HCT116 (cell line): ENCODE data around the gene C2orf72. TPM values are rescaled to one million over a fixed set of nuclear protein-coding genes. Genes with fewer than 3 reads are reported as not detected.

ENCODE experiments used
- ATAC-seq: fragments of 200-7000 bp; cut with Tn5 transposase; 2 replicates; pipeline ENCODE4 v1.9.1; 2020; ENCODE audit warnings: mild to moderate bottlenecking, moderate library complexity
- BruUV-seq: library from RNA; stranded (reverse); fragments of 400-500 nt; replicated peaks from 2 replicates; lab custom pipeline; 2021; lab: Mats Ljungman, UMichigan
- CTCF ChIA-PET: fragments of 300-600 bp; sonication (Branson Sonifier 250); formaldehyde crosslinking; loops from one replicate; lab custom pipeline; 2021; ENCODE audit warnings: antibody characterized with exemption; lab: Charles Lee
- POLR2A ChIA-PET: fragments of 300-600, 350-600 bp; sonication (Branson Sonifier 250); formaldehyde crosslinking; loops from one replicate; lab custom pipeline; 2021; ENCODE audit warnings: antibody characterized with exemption; lab: Charles Lee
- RAD21 ChIA-PET, 2 experiments: fragments of 300-600 bp; sonication (Branson Sonifier 250); formaldehyde crosslinking; loops; one replicate each; lab custom pipeline; 2023; ENCODE audit warnings: low total read pairs in 2 of 2; ENCODE audit not compliant: uncharacterized antibody in 2 of 2, unreplicated experiment in 2 of 2, low non-redundant PET in 1 of 2; lab: Charles Lee
- DNase-seq: peaks from one replicate; pipeline ENCODE4 v3.0.0-alpha.2; 2010; ENCODE audit warnings: low read depth, low spot score
- H2AFZ ChIP-seq: fragments of 200-600 bp; shearing (Covaris generic), sonication (generic); 2 replicates; pipeline ENCODE4 v1.6.1; 2017; ENCODE audit warnings: low read depth, mixed run types, mixed read lengths, antibody characterized with exemption, low read length; ENCODE audit not compliant: poor library complexity, severe bottlenecking
- H3K27ac ChIP-seq: 2 replicates; pipeline ENCODE4 v1.5.1; 2012; ENCODE audit warnings: low read depth, low read length
- H3K27me3 ChIP-seq: fragments of 200-600 bp; sonication (generic); 2 replicates; pipeline ENCODE4 v1.6.1; 2016; ENCODE audit warnings: mixed run types, low read length, mixed read lengths; ENCODE audit not compliant: insufficient read depth
- H3K36me3 ChIP-seq, 2 experiments: fragments of 200-500 bp in 1 of 2; fragments of 200-600 bp in 1 of 2; sonication (Bioruptor generic) in 1 of 2; sonication (generic) in 1 of 2; 2 replicates each; pipeline versions ENCODE4 v1.5.1 to v1.6.1; 2014 to 2016; ENCODE audit warnings: low read length in 2 of 2, inconsistent platforms in 1 of 2, mixed read lengths in 1 of 2, mixed run types in 1 of 2; ENCODE audit not compliant: insufficient read depth in 2 of 2, control insufficient read depth in 1 of 2
- H3K4me1 ChIP-seq, 2 experiments: fragments of 200-600 bp in 1 of 2; sonication (generic) in 1 of 2; 2 replicates each; pipeline versions ENCODE4 v1.5.1 to v1.6.1; 2012 to 2017; ENCODE audit warnings: low read length in 2 of 2, inconsistent platforms in 1 of 2, mild to moderate bottlenecking in 1 of 2, mixed read lengths in 1 of 2, mixed run types in 1 of 2, moderate library complexity in 1 of 2; ENCODE audit not compliant: insufficient read depth in 2 of 2, control insufficient read depth in 1 of 2
- H3K4me2 ChIP-seq: fragments of 200-600 bp; sonication (generic); 2 replicates; pipeline ENCODE4 v1.6.1; 2017; ENCODE audit warnings: mixed run types, low read length, mixed read lengths
- H3K4me3 ChIP-seq, 2 experiments: fragments of 200-600 bp in 1 of 2; sonication (generic) in 1 of 2; replicated peaks in 1 of 2; 2 replicates each; pipeline ENCODE4 v1.5.1; 2011 to 2016; ENCODE audit warnings: low read length in 2 of 2, control low read depth in 1 of 2, low read depth in 1 of 2, mild to moderate bottlenecking in 1 of 2, mixed read lengths in 1 of 2, mixed run types in 1 of 2
- H3K79me2 ChIP-seq: fragments of 200-600 bp; sonication (generic); 2 replicates; pipeline ENCODE4 v1.6.1; 2017; ENCODE audit warnings: mild to moderate bottlenecking, mixed run types, low read length, moderate library complexity, mixed read lengths; ENCODE audit not compliant: insufficient read depth
- H3K9ac ChIP-seq: fragments of 200-600 bp; sonication (generic); 2 replicates; pipeline ENCODE4 v1.6.1; 2016; ENCODE audit warnings: low read length, mixed read lengths
- H3K9me2 ChIP-seq: fragments of 200-600 bp; sonication (generic), shearing (Covaris generic); 2 replicates; pipeline ENCODE4 v1.6.1; 2017; ENCODE audit warnings: mixed run types, mild to moderate bottlenecking, moderate library complexity; ENCODE audit not compliant: insufficient read depth
- H3K9me3 ChIP-seq, 2 experiments: fragments of 200-500 bp in 1 of 2; fragments of 200-600 bp in 1 of 2; sonication (Bioruptor generic) in 1 of 2; sonication (generic) in 1 of 2; 2 replicates each; pipeline ENCODE4 v1.6.1; 2014 to 2017; ENCODE audit warnings: low read length in 2 of 2, mixed read lengths in 2 of 2, inconsistent platforms in 1 of 2, low read depth in 1 of 2, mild to moderate bottlenecking in 1 of 2, mixed run types in 1 of 2, moderate library complexity in 1 of 2; ENCODE audit not compliant: control insufficient read depth in 1 of 2, insufficient read depth in 1 of 2
- H4K20me1 ChIP-seq: fragments of 200-600 bp; sonication (generic), shearing (Covaris generic); 2 replicates; pipeline ENCODE4 v1.6.1; 2017; ENCODE audit warnings: mixed run types, mild to moderate bottlenecking, moderate library complexity; ENCODE audit not compliant: insufficient read depth
- CBX3 ChIP-seq: IDR thresholded peaks from 2 replicates; pipeline ENCODE4 v1.6.1; 2012; ENCODE audit warnings: low read depth
- CEBPB ChIP-seq: IDR thresholded peaks from 2 replicates; pipeline ENCODE4 v1.6.1; 2012; ENCODE audit warnings: low read depth
- ELF1 ChIP-seq: IDR thresholded peaks from 2 replicates; pipeline ENCODE4 v1.6.1; 2012; ENCODE audit warnings: low read depth, borderline replicate concordance
- EZH2 ChIP-seq: fragments of 200-600 bp; sonication (generic); IDR thresholded peaks from 2 replicates; pipeline ENCODE4 v1.6.1; 2017; ENCODE audit warnings: antibody characterized with exemption, mixed run types
- FOSL1 ChIP-seq: IDR thresholded peaks from 2 replicates; pipeline ENCODE4 v1.6.1; 2012; ENCODE audit warnings: low read depth
- POLR2AphosphoS5 ChIP-seq: IDR thresholded peaks from 2 replicates; pipeline ENCODE4 v1.6.1; 2011; ENCODE audit warnings: mild to moderate bottlenecking, low read depth, low read length, moderate library complexity
- SIN3A ChIP-seq: IDR thresholded peaks from 2 replicates; pipeline ENCODE4 v1.6.1; 2012; ENCODE audit warnings: low read depth
- SP1 ChIP-seq: IDR thresholded peaks from 2 replicates; pipeline ENCODE4 v1.6.1; 2012; ENCODE audit warnings: low read depth
- SRF ChIP-seq: IDR thresholded peaks from 2 replicates; pipeline ENCODE4 v1.6.1; 2012; ENCODE audit warnings: low read depth
- TCF7L2 ChIP-seq: IDR thresholded peaks from 2 replicates; pipeline ENCODE4 v1.7.0; 2011; ENCODE audit warnings: borderline replicate concordance, inconsistent platforms; ENCODE audit not compliant: insufficient read depth, insufficient read length; ENCODE audit errors: extremely low read depth
- YY1 ChIP-seq: IDR thresholded peaks from 2 replicates; pipeline ENCODE4 v1.6.1; 2011; ENCODE audit warnings: low read length, low read depth, moderate library complexity, mild to moderate bottlenecking; ENCODE audit not compliant: insufficient replicate concordance; ENCODE audit errors: extremely low read depth
- ZFX ChIP-seq: fragments of 450-650 bp; IDR thresholded peaks from 2 replicates; pipeline ENCODE4 v1.6.1; 2017
- ZNF274 ChIP-seq: fragments of 200-500 bp; sonication (Bioruptor generic); IDR thresholded peaks from 2 replicates; pipeline ENCODE4 v1.6.1; 2014; ENCODE audit warnings: mild to moderate bottlenecking, low read depth, low read length, inconsistent platforms
- intact Hi-C: fragments of 100-400 bp; cut with micrococcal nuclease; formaldehyde crosslinking; loops from 2 replicates; pipeline ENCODE4 v1.10.0; 2022
- total RNA-seq: library from RNA; stranded (reverse); gene quantifications from one replicate; pipeline ENCODE4 v1.2.1, GENCODE V29; 2021; ENCODE audit not compliant: unreplicated experiment
- TF ChIP-seq, protein P1 (sequence below): IDR thresholded peaks from 2 replicates; pipeline ENCODE4 v1.6.1; 2012
- TF ChIP-seq, protein P2 (sequence below): IDR thresholded peaks from 2 replicates; pipeline ENCODE4 v1.6.1; 2012; ENCODE audit warnings: low read depth
- TF ChIP-seq, protein P3 (sequence below): IDR thresholded peaks from 2 replicates; pipeline ENCODE4 v1.6.1; 2012
- TF ChIP-seq, protein P4 (sequence below): IDR thresholded peaks from 2 replicates; pipeline ENCODE4 v1.6.1; 2011; ENCODE audit warnings: mild to moderate bottlenecking, low read length, moderate library complexity; ENCODE audit not compliant: insufficient replicate concordance; ENCODE audit errors: extremely low read depth

The C2orf72 gene
- total RNA-seq, 1 experiment from 2014 or later, result 3.7 TPM

DNA sequence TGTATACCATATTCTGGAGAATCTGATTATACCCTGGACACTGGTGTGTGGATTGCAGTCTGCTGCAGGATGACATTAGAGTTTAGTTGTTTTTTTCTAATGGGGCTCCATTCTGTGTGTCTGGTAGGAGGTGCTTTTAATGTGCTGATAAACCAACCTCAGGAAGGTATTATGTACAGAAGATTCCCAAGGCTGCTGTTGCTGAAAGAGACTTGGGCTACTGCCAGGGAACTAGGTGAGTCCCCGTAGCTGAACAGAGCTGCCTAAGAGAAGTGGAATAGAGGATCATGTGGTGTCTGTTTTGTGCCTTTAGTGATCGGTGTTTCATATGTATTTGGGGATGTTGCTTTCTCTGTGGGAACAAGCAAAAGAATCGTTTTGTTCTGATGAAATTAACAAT is 24.9 kb upstream of the C2orf72 start:
- no peak for ATAC-seq
- H3K4me3 ChIP-seq, result no peak overlapping the region
- no peak for DNase-seq
- TF ChIP-seq, protein P1, sequence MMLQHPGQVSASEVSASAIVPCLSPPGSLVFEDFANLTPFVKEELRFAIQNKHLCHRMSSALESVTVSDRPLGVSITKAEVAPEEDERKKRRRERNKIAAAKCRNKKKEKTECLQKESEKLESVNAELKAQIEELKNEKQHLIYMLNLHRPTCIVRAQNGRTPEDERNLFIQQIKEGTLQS, result no peak
- TF ChIP-seq CEBPB, result no peak
- TF ChIP-seq, protein P2, sequence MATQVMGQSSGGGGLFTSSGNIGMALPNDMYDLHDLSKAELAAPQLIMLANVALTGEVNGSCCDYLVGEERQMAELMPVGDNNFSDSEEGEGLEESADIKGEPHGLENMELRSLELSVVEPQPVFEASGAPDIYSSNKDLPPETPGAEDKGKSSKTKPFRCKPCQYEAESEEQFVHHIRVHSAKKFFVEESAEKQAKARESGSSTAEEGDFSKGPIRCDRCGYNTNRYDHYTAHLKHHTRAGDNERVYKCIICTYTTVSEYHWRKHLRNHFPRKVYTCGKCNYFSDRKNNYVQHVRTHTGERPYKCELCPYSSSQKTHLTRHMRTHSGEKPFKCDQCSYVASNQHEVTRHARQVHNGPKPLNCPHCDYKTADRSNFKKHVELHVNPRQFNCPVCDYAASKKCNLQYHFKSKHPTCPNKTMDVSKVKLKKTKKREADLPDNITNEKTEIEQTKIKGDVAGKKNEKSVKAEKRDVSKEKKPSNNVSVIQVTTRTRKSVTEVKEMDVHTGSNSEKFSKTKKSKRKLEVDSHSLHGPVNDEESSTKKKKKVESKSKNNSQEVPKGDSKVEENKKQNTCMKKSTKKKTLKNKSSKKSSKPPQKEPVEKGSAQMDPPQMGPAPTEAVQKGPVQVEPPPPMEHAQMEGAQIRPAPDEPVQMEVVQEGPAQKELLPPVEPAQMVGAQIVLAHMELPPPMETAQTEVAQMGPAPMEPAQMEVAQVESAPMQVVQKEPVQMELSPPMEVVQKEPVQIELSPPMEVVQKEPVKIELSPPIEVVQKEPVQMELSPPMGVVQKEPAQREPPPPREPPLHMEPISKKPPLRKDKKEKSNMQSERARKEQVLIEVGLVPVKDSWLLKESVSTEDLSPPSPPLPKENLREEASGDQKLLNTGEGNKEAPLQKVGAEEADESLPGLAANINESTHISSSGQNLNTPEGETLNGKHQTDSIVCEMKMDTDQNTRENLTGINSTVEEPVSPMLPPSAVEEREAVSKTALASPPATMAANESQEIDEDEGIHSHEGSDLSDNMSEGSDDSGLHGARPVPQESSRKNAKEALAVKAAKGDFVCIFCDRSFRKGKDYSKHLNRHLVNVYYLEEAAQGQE, result no peak
- TF ChIP-seq EZH2, result no peak
- TF ChIP-seq ELF1, result no peak
- no peak for TF ChIP-seq ZNF274
- no peak for TF ChIP-seq TCF7L2
- TF ChIP-seq SP1, result no peak
- TF ChIP-seq SIN3A, result no peak
- TF ChIP-seq CBX3, result no peak
- TF ChIP-seq, protein P3, sequence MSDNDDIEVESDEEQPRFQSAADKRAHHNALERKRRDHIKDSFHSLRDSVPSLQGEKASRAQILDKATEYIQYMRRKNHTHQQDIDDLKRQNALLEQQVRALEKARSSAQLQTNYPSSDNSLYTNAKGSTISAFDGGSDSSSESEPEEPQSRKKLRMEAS, result no peak
- no peak for TF ChIP-seq SRF
- TF ChIP-seq POLR2AphosphoS5, result no peak
- no peak for TF ChIP-seq ZFX
- TF ChIP-seq YY1, result no peak
- TF ChIP-seq, protein P4, sequence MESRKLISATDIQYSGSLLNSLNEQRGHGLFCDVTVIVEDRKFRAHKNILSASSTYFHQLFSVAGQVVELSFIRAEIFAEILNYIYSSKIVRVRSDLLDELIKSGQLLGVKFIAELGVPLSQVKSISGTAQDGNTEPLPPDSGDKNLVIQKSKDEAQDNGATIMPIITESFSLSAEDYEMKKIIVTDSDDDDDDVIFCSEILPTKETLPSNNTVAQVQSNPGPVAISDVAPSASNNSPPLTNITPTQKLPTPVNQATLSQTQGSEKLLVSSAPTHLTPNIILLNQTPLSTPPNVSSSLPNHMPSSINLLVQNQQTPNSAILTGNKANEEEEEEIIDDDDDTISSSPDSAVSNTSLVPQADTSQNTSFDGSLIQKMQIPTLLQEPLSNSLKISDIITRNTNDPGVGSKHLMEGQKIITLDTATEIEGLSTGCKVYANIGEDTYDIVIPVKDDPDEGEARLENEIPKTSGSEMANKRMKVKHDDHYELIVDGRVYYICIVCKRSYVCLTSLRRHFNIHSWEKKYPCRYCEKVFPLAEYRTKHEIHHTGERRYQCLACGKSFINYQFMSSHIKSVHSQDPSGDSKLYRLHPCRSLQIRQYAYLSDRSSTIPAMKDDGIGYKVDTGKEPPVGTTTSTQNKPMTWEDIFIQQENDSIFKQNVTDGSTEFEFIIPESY, result no peak
- no peak for TF ChIP-seq FOSL1
- no peak overlapping the region for H3K9ac ChIP-seq
- ChIA-PET CTCF (no interaction called here), RAD21 (no interaction called here), POLR2A (no interaction called here)
- H3K9me2 ChIP-seq, result no peaks in the 10 kb centered on the region
- intact Hi-C loops, result no loop called here
- no peaks in the 10 kb centered on the region for H3K36me3 ChIP-seq
- no peaks in the 10 kb centered on the region for H3K27me3 ChIP-seq
- H3K9me3 ChIP-seq, result no peaks in the 10 kb centered on the region
- peaks cover 0 to 4% of the 10 kb centered on the region in 2 experiments; a peak in 1 of 4 replicates for H3K4me1 ChIP-seq
- no TSS peak for BruUV-seq
- H4K20me1 ChIP-seq, result no peaks in the 10 kb centered on the region
- no peak overlapping the region for H3K4me2 ChIP-seq
- no peak overlapping the region for H2AFZ ChIP-seq
- H3K27ac ChIP-seq, result no peak overlapping the region
- H3K79me2 ChIP-seq, result no peaks in the 10 kb centered on the region
